SK-N-MC (cell line): ENCODE results near the gene RBPJL.
A peak's percentile ranks its signal among the peaks of the same experiment; 100 is the strongest.

Experiments
- DNase-seq: peaks from one replicate; pipeline ENCODE4 v3.0.0-alpha.2; 2011; ENCODE audit warnings: low read depth, low spot score
- H3K27ac ChIP-seq: fragments of 200-600 bp; sonication (generic); 2 replicates; pipeline ENCODE4 v1.5.1; 2016; ENCODE audit warnings: mixed run types
- H3K36me3 ChIP-seq: fragments of 200-600 bp; sonication (generic); 2 replicates; pipeline ENCODE4 v1.6.1; 2017; ENCODE audit warnings: antibody characterized with exemption, low read length, mixed read lengths; ENCODE audit not compliant: insufficient read depth
- H3K4me3 ChIP-seq: fragments of 200-600 bp; sonication (generic); 2 replicates; pipeline ENCODE4 v1.5.1; 2016
- H3K9ac ChIP-seq: fragments of 200-600 bp; sonication (generic); 2 replicates; pipeline ENCODE4 v1.8.0; 2017; ENCODE audit warnings: mixed run types, mixed read lengths; ENCODE audit not compliant: insufficient read length
- H3K9me3 ChIP-seq: fragments of 200-600 bp; sonication (generic); 2 replicates; pipeline ENCODE4 v1.6.1; 2017; ENCODE audit warnings: low read depth, mild to moderate bottlenecking, antibody characterized with exemption, low read length, moderate library complexity, mixed read lengths
- EZH2 ChIP-seq: fragments of 200-600 bp; sonication (generic); IDR thresholded peaks from one replicate; pipeline ENCODE4 v1.6.1; 2017; ENCODE audit warnings: antibody characterized with exemption
- FOXP2 ChIP-seq: optimal IDR thresholded peaks from 2 replicates; pipeline ENCODE3; 2011; ENCODE audit warnings: mild to moderate bottlenecking, moderate library complexity; ENCODE audit not compliant: insufficient read depth; ENCODE audit errors: extremely low read length, control extremely low read depth
- POLR2AphosphoS5 ChIP-seq: IDR thresholded peaks from 2 replicates; pipeline ENCODE4 v1.6.1; 2012; ENCODE audit warnings: mild to moderate bottlenecking, low read depth, low read length, borderline replicate concordance

RBPJL gene

GRCh38 chr20:45318948-45319347 is 12.3 kb downstream of the RBPJL start:
- peak overlapping the region; percentile 97 for H3K27ac ChIP-seq
- DNase-seq, result no peak
- H3K9ac ChIP-seq, result peak overlapping the region; percentile 53
- no peaks in the 10 kb centered on the region for H3K36me3 ChIP-seq
- no peaks in the 10 kb centered on the region for H3K9me3 ChIP-seq
- TF ChIP-seq EZH2 (no peak), POLR2AphosphoS5 (no peak), FOXP2 (no peak)
- peak overlapping the region; percentile 60 for H3K4me3 ChIP-seq

GRCh38 chr20:45320948-45321595 is 14.4 kb downstream of the RBPJL start:
- TF ChIP-seq EZH2 (no peak), FOXP2 (no peak), POLR2AphosphoS5 (no peak)
- Histone ChIP-seq H3K4me3 (no peak overlapping the region), H3K9me3 (no peaks in the 10 kb centered on the region), H3K36me3 (no peaks in the 10 kb centered on the region), H3K27ac (no peak overlapping the region), H3K9ac (no peak overlapping the region)
- no peak for DNase-seq

- H3K9ac ChIP-seq, result no peak overlapping the region
- DNase-seq, result no peak
- H3K27ac ChIP-seq, result no peak overlapping the region
- H3K4me3 ChIP-seq, result no peak overlapping the region
- H3K36me3 ChIP-seq, result no peaks in the 10 kb centered on the region; the same call in 1 of the 2 replicates
- no peaks in the 10 kb centered on the region for H3K9me3 ChIP-seq
- TF ChIP-seq EZH2 (no peak), POLR2AphosphoS5 (no peak), FOXP2 (no peak)
Measured at GRCh38 chr20:45322952-45323383, 16.3 kb downstream of the RBPJL start.

- no peaks in the 10 kb centered on the region for H3K9me3 ChIP-seq
- TF ChIP-seq EZH2 (no peak), FOXP2 (no peak), POLR2AphosphoS5 (no peak)
- H3K9ac ChIP-seq, result no peak overlapping the region
- no peak overlapping the region for H3K27ac ChIP-seq
- H3K36me3 ChIP-seq, result peaks cover 1% of the 10 kb centered on the region; the same call in 1 of the 2 replicates
- no peak overlapping the region for H3K4me3 ChIP-seq
- no peak for DNase-seq
Measured at GRCh38 chr20:45323731-45324130, 17.1 kb downstream of the RBPJL start.

GRCh38 chr20:45325371-45325770 is 18.7 kb downstream of the RBPJL start:
- Histone ChIP-seq H3K9me3 (no peaks in the 10 kb centered on the region), H3K36me3 (peaks cover 10% of the 10 kb centered on the region; the same call in 1 of the 2 replicates), H3K4me3 (no peak overlapping the region), H3K27ac (no peak overlapping the region), H3K9ac (no peak overlapping the region)
- TF ChIP-seq FOXP2 (no peak), POLR2AphosphoS5 (no peak), EZH2 (no peak)
- no peak for DNase-seq

GRCh38 chr20:45328451-45328850 is 21.8 kb downstream of the RBPJL start:
- DNase-seq, result no peak
- Histone ChIP-seq H3K4me3 (no peak overlapping the region), H3K27ac (no peak overlapping the region), H3K9me3 (no peaks in the 10 kb centered on the region), H3K36me3 (peaks cover 14% of the 10 kb centered on the region; the same call in 1 of the 2 replicates), H3K9ac (no peak overlapping the region)
- no peak for TF ChIP-seq EZH2
- no peak for TF ChIP-seq FOXP2
- no peak for TF ChIP-seq POLR2AphosphoS5

- peaks cover 14% of the 10 kb centered on the region; the same call in 1 of the 2 replicates for H3K36me3 ChIP-seq
- H3K27ac ChIP-seq, result no peak overlapping the region
Measured at GRCh38 chr20:45329497-45330319, 23.1 kb downstream of the RBPJL start.

GRCh38 chr20:45330476-45330875 is 23.8 kb downstream of the RBPJL start:
- no peak for TF ChIP-seq EZH2
- TF ChIP-seq POLR2AphosphoS5, result no peak
- no peak for TF ChIP-seq FOXP2
- H3K36me3 ChIP-seq, result peaks cover 14% of the 10 kb centered on the region; the same call in 1 of the 2 replicates
- no peaks in the 10 kb centered on the region for H3K9me3 ChIP-seq
- no peak overlapping the region for H3K9ac ChIP-seq
- no peak overlapping the region for H3K4me3 ChIP-seq
- H3K27ac ChIP-seq, result no peak overlapping the region
- no peak for DNase-seq

More at GRCh38 chr20:45329497-45330319, 23.1 kb downstream of the RBPJL start:
- Histone ChIP-seq H3K9me3 (no peaks in the 10 kb centered on the region), H3K9ac (no peak overlapping the region), H3K4me3 (no peak overlapping the region)
- TF ChIP-seq EZH2, result no peak
- TF ChIP-seq FOXP2, result no peak
- TF ChIP-seq POLR2AphosphoS5, result no peak
- no peak for DNase-seq
